Trophoblast cell (in vitro differentiated cells and primary cell): ENCODE data around the gene TCP11L2.

ENCODE experiments used
- DNase-seq, 2 donors: peaks; one replicate each; pipeline ENCODE4 v3.0.0-alpha.2; 2016
- H2AFZ ChIP-seq: 2 replicates; pipeline ENCODE4 v1.6.1; 2013; ENCODE audit warnings: low read length, moderate library complexity, mild to moderate bottlenecking; ENCODE audit not compliant: insufficient read depth, poor library complexity
- H2AK5ac ChIP-seq: 2 replicates; pipeline ENCODE4 v1.6.1; 2013; ENCODE audit warnings: mild to moderate bottlenecking, low read length
- H2BK120ac ChIP-seq: 2 replicates; pipeline ENCODE4 v1.6.1; 2013; ENCODE audit warnings: low read length, mild to moderate bottlenecking, moderate library complexity; ENCODE audit not compliant: insufficient read depth, poor library complexity
- H2BK12ac ChIP-seq: 2 replicates; pipeline ENCODE4 v1.6.1; 2013; ENCODE audit warnings: mild to moderate bottlenecking, low read length, moderate library complexity
- H2BK5ac ChIP-seq: 2 replicates; pipeline ENCODE4 v1.6.1; 2013; ENCODE audit warnings: low read length, low read depth, moderate library complexity, mild to moderate bottlenecking; ENCODE audit not compliant: poor library complexity
- H3K14ac ChIP-seq: 2 replicates; pipeline ENCODE4 v1.6.1; 2013; ENCODE audit warnings: mild to moderate bottlenecking, low read length
- H3K18ac ChIP-seq: 2 replicates; pipeline ENCODE4 v1.6.1; 2013; ENCODE audit warnings: mild to moderate bottlenecking, low read length
- H3K23ac ChIP-seq: 2 replicates; pipeline ENCODE4 v1.6.1; 2013; ENCODE audit warnings: low read length
- H3K27ac ChIP-seq: 2 replicates; pipeline ENCODE4 v1.5.1; 2013; ENCODE audit warnings: low read depth, mild to moderate bottlenecking, inconsistent platforms, low read length, moderate library complexity
- H3K27me3 ChIP-seq: 2 replicates; pipeline ENCODE4 v1.6.1; 2013; ENCODE audit warnings: inconsistent platforms, mild to moderate bottlenecking, low read length, moderate library complexity; ENCODE audit not compliant: insufficient read depth
- H3K36me3 ChIP-seq, 2 experiments: 1 replicate in 1 of 2; 2 replicates in 1 of 2; pipeline ENCODE4 v1.6.1; 2013; ENCODE audit warnings: low read length in 2 of 2, mild to moderate bottlenecking in 2 of 2, moderate library complexity in 1 of 2; ENCODE audit not compliant: insufficient read depth in 2 of 2, control insufficient read depth in 1 of 2
- H3K4ac ChIP-seq: 2 replicates; pipeline ENCODE4 v1.6.1; 2013; ENCODE audit warnings: low read depth, mild to moderate bottlenecking, low read length, moderate library complexity
- H3K4me1 ChIP-seq, 2 experiments: 1 replicate in 1 of 2; 2 replicates in 1 of 2; pipeline ENCODE4 v1.6.1; 2013; ENCODE audit warnings: low read length in 2 of 2, mild to moderate bottlenecking in 2 of 2, moderate library complexity in 1 of 2; ENCODE audit not compliant: insufficient read depth in 2 of 2, control insufficient read depth in 1 of 2
- H3K4me2 ChIP-seq: 2 replicates; pipeline ENCODE4 v1.6.1; 2013; ENCODE audit warnings: inconsistent platforms, mild to moderate bottlenecking, low read length, moderate library complexity
- H3K4me3 ChIP-seq: 2 replicates; pipeline ENCODE4 v1.5.1; 2013; ENCODE audit warnings: mild to moderate bottlenecking, low read depth, low read length, inconsistent platforms
- H3K79me1 ChIP-seq: one replicate; pipeline ENCODE4 v1.6.1; 2013; ENCODE audit warnings: low read length
- H3K79me2 ChIP-seq: 2 replicates; pipeline ENCODE4 v1.6.1; 2013; ENCODE audit warnings: low read length, mild to moderate bottlenecking; ENCODE audit not compliant: control insufficient read depth, insufficient read depth, poor library complexity
- H3K9ac ChIP-seq: 2 replicates; pipeline ENCODE4 v1.6.1; 2013; ENCODE audit warnings: mild to moderate bottlenecking, low read length
- H3K9me3 ChIP-seq: 2 replicates; pipeline ENCODE4 v1.6.1; 2013; ENCODE audit warnings: low read depth, mild to moderate bottlenecking, control low read depth, inconsistent platforms, low read length; ENCODE audit not compliant: insufficient read depth
- H4K12ac ChIP-seq: 2 replicates; pipeline ENCODE4 v1.6.1; 2013; ENCODE audit warnings: low read depth, mild to moderate bottlenecking, low read length, moderate library complexity
- H4K8ac ChIP-seq: 2 replicates; pipeline ENCODE4 v1.6.1; 2013; ENCODE audit warnings: low read depth, mild to moderate bottlenecking, low read length, moderate library complexity
- H4K91ac ChIP-seq: one replicate; pipeline ENCODE4 v1.6.1; 2013; ENCODE audit warnings: low read depth, mild to moderate bottlenecking, low read length, moderate library complexity
- WGBS: extraction: QIAGEN DNeasy Blood & Tissue Kit; methylation state at CpG from one replicate; pipeline ENCODE4 v1.1.7; 2013; ENCODE audit warnings: missing lambda C conversion rate; ENCODE audit not compliant: insufficient read length, insufficient coverage; ENCODE audit errors: extremely low coverage; 5-methylcytosine and 5-hydroxymethylcytosine counted together

The TCP11L2 gene

DNA sequence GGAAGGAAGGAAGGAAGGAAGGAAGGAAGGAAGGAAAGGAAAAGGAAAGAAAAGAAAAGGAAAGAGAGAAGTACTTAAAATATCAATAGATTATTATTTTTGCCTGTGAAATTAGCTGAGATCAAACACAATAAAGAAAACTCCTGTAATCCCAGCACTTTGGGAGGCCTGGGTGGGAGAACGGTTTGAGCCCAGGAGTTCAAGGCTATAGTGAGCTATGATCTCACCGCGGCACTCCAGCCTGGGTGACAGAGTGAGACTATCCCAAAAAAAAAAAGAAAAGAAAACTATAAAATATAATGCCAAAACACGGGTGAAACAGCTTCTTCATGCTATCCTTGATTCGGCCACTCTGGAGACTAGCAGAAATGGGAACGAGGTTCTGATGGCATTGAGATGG, 28.5 kb upstream of the TCP11L2 start:
- Histone ChIP-seq H3K27ac (no peak overlapping the region), H4K12ac (no peak overlapping the region), H3K18ac (no peak overlapping the region), H3K79me2 (no peaks in the 10 kb centered on the region), H2BK5ac (no peak overlapping the region), H3K14ac (no peak overlapping the region), H2AK5ac (no peak overlapping the region), H2BK12ac (no peak overlapping the region), H3K4me2 (no peak overlapping the region), H3K79me1 (no peaks in the 10 kb centered on the region), H3K9ac (no peak overlapping the region), H2BK120ac (no peak overlapping the region), H3K36me3 (no peaks in the 10 kb centered on the region), H3K9me3 (no peaks in the 10 kb centered on the region), H3K23ac (no peak overlapping the region), H3K4me3 (no peak overlapping the region), H2AFZ (no peak overlapping the region), H3K27me3 (no peaks in the 10 kb centered on the region), H3K4me1 (no peaks in the 10 kb centered on the region), H3K4ac (no peak overlapping the region), H4K91ac (no peak overlapping the region), H4K8ac (no peak overlapping the region)
- WGBS, result no CpG with 5 or more reads among the region's 6 CpGs
- DNase-seq, result no peak

DNA sequence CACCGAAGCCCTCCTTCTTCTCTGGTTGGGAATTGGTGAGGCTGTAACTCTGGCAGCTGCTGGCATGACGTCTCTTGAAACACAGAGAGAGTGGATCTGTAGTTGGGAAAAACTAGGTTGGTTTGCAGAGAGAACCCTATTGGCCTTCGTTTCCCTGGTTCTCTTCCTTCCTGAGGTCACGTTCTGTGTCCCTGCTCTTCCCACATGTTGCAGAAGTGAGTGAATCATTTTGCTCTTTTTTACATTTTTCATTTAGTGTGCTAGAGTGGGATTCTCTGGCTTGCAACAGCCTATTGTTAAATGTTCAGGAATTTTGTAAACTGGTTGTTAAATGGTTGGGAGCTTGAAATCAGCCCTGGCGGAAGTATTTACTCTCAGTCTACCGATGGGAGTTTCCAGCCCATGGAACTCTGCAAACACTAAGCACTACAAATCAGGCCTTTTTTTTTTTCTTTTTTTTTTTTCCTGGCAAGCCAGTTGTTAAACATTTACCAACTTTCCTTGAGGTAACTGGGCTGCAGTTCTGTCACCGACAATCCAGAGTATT, 27.9 kb upstream of the TCP11L2 start:
- H2BK12ac ChIP-seq, result no peak overlapping the region

DNA sequence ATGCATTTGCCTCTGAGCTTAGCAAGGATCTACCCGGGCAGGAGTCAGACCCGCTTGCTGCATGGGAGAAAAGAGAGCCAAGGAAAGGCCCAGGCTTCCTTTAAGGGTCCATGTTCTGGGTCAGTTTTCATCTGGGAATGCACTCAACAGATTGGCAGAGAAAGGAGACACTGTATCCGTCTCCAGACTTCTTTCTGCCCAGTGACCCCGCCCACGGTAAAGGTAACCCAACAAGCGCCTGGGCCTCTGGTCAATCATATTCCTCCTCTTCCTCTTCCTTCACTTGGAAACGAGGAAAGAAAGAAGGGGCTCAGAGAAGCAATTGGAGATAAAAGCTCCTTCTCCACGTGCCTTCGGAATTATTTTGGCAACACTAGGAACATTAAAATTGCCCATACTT, 27.1 kb upstream of the TCP11L2 start:
- no peaks in the 10 kb centered on the region for H3K79me1 ChIP-seq
- no peak overlapping the region for H3K14ac ChIP-seq
- H3K9me3 ChIP-seq, result no peaks in the 10 kb centered on the region
- no peaks in the 10 kb centered on the region for H3K27me3 ChIP-seq
- no peak for DNase-seq
- no peak overlapping the region for H4K91ac ChIP-seq
- H3K4ac ChIP-seq, result no peak overlapping the region
- H3K9ac ChIP-seq, result no peak overlapping the region
- no peak overlapping the region for H3K4me2 ChIP-seq
- H2BK120ac ChIP-seq, result no peak overlapping the region
- H3K4me3 ChIP-seq, result no peak overlapping the region
- H3K27ac ChIP-seq, result no peak overlapping the region
- no peak overlapping the region for H2AK5ac ChIP-seq
- no peaks in the 10 kb centered on the region for H3K79me2 ChIP-seq
- H2AFZ ChIP-seq, result no peak overlapping the region
- H3K23ac ChIP-seq, result no peak overlapping the region
- no peak overlapping the region for H2BK12ac ChIP-seq
- no peak overlapping the region for H3K18ac ChIP-seq
- no peaks in the 10 kb centered on the region for H3K4me1 ChIP-seq
- no peak overlapping the region for H4K8ac ChIP-seq
- no peak overlapping the region for H4K12ac ChIP-seq
- H2BK5ac ChIP-seq, result no peak overlapping the region
- no peaks in the 10 kb centered on the region for H3K36me3 ChIP-seq
- WGBS, result no CpG with 5 or more reads among the region's 9 CpGs

More for the DNA sequence above, 27.9 kb upstream of the TCP11L2 start:
- no peaks in the 10 kb centered on the region for H3K79me2 ChIP-seq
- no peaks in the 10 kb centered on the region for H3K4me1 ChIP-seq
- H4K91ac ChIP-seq, result no peak overlapping the region
- no peak overlapping the region for H2BK120ac ChIP-seq
- H3K18ac ChIP-seq, result no peak overlapping the region
- WGBS, result no CpG with 5 or more reads among the region's 7 CpGs
- H2AK5ac ChIP-seq, result no peak overlapping the region
- no peaks in the 10 kb centered on the region for H3K9me3 ChIP-seq
- no peak overlapping the region for H3K27ac ChIP-seq
- H3K4me2 ChIP-seq, result no peak overlapping the region
- no peak overlapping the region for H2BK5ac ChIP-seq
- no peak overlapping the region for H4K12ac ChIP-seq
- H2AFZ ChIP-seq, result no peak overlapping the region
- no peak overlapping the region for H3K4me3 ChIP-seq
- H3K79me1 ChIP-seq, result no peaks in the 10 kb centered on the region
- H3K23ac ChIP-seq, result no peak overlapping the region
- H3K9ac ChIP-seq, result no peak overlapping the region
- H3K4ac ChIP-seq, result no peak overlapping the region
- H3K27me3 ChIP-seq, result no peaks in the 10 kb centered on the region
- no peak for DNase-seq
- H4K8ac ChIP-seq, result no peak overlapping the region
- H3K14ac ChIP-seq, result no peak overlapping the region
- H3K36me3 ChIP-seq, result no peaks in the 10 kb centered on the region

DNA sequence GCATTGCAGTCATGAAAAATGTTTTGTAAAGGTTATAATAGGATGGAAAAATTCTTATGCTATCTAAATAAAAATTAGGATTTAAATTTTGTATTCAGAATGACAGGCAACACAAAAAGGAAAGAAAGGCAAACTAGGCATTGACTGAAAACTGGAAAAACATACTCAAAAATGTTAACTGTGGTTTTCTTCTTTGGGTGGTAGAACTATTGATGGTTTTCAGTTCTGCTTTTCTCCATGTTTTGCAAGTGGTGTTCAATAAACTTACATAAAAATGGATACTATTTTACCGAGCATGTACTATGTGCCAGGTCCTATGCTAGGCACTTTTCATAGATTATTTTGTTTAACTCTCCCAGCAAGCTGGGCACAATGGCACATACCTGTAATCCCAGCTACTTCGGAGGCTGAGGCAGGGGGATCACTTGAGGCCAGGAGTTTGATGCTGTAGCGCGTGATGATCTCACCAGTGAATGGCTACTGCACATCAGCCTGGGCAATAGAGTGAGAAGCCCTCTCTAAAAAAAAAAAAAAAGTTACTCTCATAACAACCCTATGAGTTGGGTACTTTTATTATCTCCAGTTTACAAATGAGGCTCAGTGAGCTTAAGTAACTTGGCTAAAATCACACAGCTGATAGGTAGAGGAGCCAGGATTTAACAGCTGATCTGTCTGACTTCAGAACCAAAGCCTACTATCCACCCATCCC, 26.3 kb upstream of the TCP11L2 start:
- Histone ChIP-seq H4K8ac (no peak overlapping the region), H3K4ac (no peak overlapping the region), H3K27me3 (no peaks in the 10 kb centered on the region), H3K4me2 (no peak overlapping the region), H3K9ac (no peak overlapping the region), H3K18ac (no peak overlapping the region), H4K91ac (no peak overlapping the region), H3K23ac (no peak overlapping the region), H3K27ac (no peak overlapping the region), H3K79me2 (no peaks in the 10 kb centered on the region), H4K12ac (no peak overlapping the region), H2AK5ac (no peak overlapping the region), H3K14ac (no peak overlapping the region), H3K4me1 (no peaks in the 10 kb centered on the region), H2AFZ (no peak overlapping the region), H3K9me3 (no peaks in the 10 kb centered on the region), H2BK12ac (no peak overlapping the region), H2BK5ac (no peak overlapping the region), H3K36me3 (no peaks in the 10 kb centered on the region), H3K79me1 (no peaks in the 10 kb centered on the region), H2BK120ac (no peak overlapping the region), H3K4me3 (no peak overlapping the region)
- no CpG with 5 or more reads among the region's 4 CpGs for WGBS
- DNase-seq, result no peak
